ENCODE data around the gene GALNT15.

- TF ChIP-seq CTCF (IDR thresholded peaks at IDR 0.05) = no peak
- TF ChIP-seq POLR2A (IDR thresholded peaks at IDR 0.05) = no peak
- TF ChIP-seq POLR2AphosphoS5 (IDR thresholded peaks at IDR 0.05) = no peak
- TF ChIP-seq EP300 (IDR thresholded peaks at IDR 0.05) = no peak
Measured at GRCh38 chr3:16251316-16252085, 77.0 kb downstream of the GALNT15 start.
